Activated CD4-positive, alpha-beta T cell treated with anti-CD3 and anti-CD28 coated beads, Interleukin-2, amount 10 ng/mL, durations not matched to agents 7 days and 5 days (primary cell): ENCODE measurements around the gene MICAL3. TPM values are rescaled to one million over a fixed set of nuclear protein-coding genes. Genes with fewer than 3 reads are reported as not detected.

Experiments used
- CTCF ChIA-PET: fragments of 350-600 bp; sonication (Branson Sonifier 250); formaldehyde crosslinking; loops from one replicate; lab custom pipeline; 2021; ENCODE audit warnings: antibody characterized with exemption; lab: Charles Lee
- POLR2A ChIA-PET: fragments of 350-600 bp; sonication (Branson Sonifier 250); formaldehyde crosslinking; loops from one replicate; lab custom pipeline; 2021; ENCODE audit warnings: antibody characterized with exemption; lab: Charles Lee
- DNase-seq: peaks from one replicate; pipeline ENCODE4 v3.0.0-alpha.2; 2020
- H3K27ac Mint-ChIP-seq: one replicate; pipeline ENCODE4 v1.8.0; 2021; ENCODE audit warnings: mild to moderate bottlenecking, moderate library complexity, mixed read lengths
- H3K27me3 Mint-ChIP-seq: one replicate; pipeline ENCODE4 v1.8.0; 2021; ENCODE audit warnings: mixed read lengths
- H3K36me3 Mint-ChIP-seq: one replicate; pipeline ENCODE4 v1.8.0; 2021; ENCODE audit warnings: low read depth, mixed read lengths
- H3K4me1 Mint-ChIP-seq: one replicate; pipeline ENCODE4 v1.8.0; 2021; ENCODE audit warnings: mixed read lengths
- H3K4me3 Mint-ChIP-seq: one replicate; pipeline ENCODE4 v1.8.0; 2021; ENCODE audit warnings: mild to moderate bottlenecking, moderate library complexity, mixed read lengths
- H3K9me3 Mint-ChIP-seq: one replicate; pipeline ENCODE4 v1.8.0; 2021; ENCODE audit warnings: mixed read lengths
- total RNA-seq, 2 experiments: library from RNA; stranded (reverse); gene quantifications; one replicate each; pipeline ENCODE4 v1.2.3, GENCODE V29; 2021

Gene MICAL3
- total RNA-seq, 2 experiments from 2014 or later, result 19.1 to 21.4 TPM

GRCh38 chr22:17796695-17797094, 227.7 kb downstream of the MICAL3 start:
- CTCF ChIA-PET, result no interaction called here

GRCh38 chr22:17795661-17796548, 228.5 kb downstream of the MICAL3 start:
- Mint-ChIP-seq H3K27ac (no peak overlapping the region), H3K4me1 (peaks cover 7% of the 10 kb centered on the region), H3K4me3 (no peak overlapping the region), H3K9me3 (no peaks in the 10 kb centered on the region), H3K27me3 (peaks cover 4% of the 10 kb centered on the region), H3K36me3 (no peaks in the 10 kb centered on the region)
- POLR2A ChIA-PET, result no interaction called here
- CTCF ChIA-PET, result no interaction called here
- no peak for DNase-seq

More at GRCh38 chr22:17796695-17797094, 227.7 kb downstream of the MICAL3 start:
- H3K36me3 Mint-ChIP-seq, result no peaks in the 10 kb centered on the region
- peaks cover 4% of the 10 kb centered on the region for H3K27me3 Mint-ChIP-seq
- DNase-seq, result no peak
- peaks cover 7% of the 10 kb centered on the region for H3K4me1 Mint-ChIP-seq
- no peak overlapping the region for H3K4me3 Mint-ChIP-seq
- no peak overlapping the region for H3K27ac Mint-ChIP-seq
- POLR2A ChIA-PET, result no interaction called here
- H3K9me3 Mint-ChIP-seq, result no peaks in the 10 kb centered on the region

GRCh38 chr22:17794726-17795542, 229.4 kb downstream of the MICAL3 start:
- Mint-ChIP-seq H3K27me3 (peaks cover 4% of the 10 kb centered on the region), H3K27ac (no peak overlapping the region), H3K9me3 (no peaks in the 10 kb centered on the region), H3K4me3 (no peak overlapping the region), H3K4me1 (peaks cover 7% of the 10 kb centered on the region), H3K36me3 (no peaks in the 10 kb centered on the region)
- POLR2A ChIA-PET, result no interaction called here
- no peak for DNase-seq
- CTCF ChIA-PET, result no interaction called here

GRCh38 chr22:17792854-17793434, 231.4 kb downstream of the MICAL3 start:
- no peak for DNase-seq
- Mint-ChIP-seq H3K36me3 (no peaks in the 10 kb centered on the region), H3K27ac (no peak overlapping the region), H3K9me3 (no peaks in the 10 kb centered on the region), H3K4me3 (no peak overlapping the region), H3K27me3 (peaks cover 4% of the 10 kb centered on the region), H3K4me1 (peaks cover 2% of the 10 kb centered on the region)
- CTCF ChIA-PET, result no interaction called here
- POLR2A ChIA-PET, result no interaction called here

- CTCF ChIA-PET, result no interaction called here
- POLR2A ChIA-PET, result no interaction called here
- no peaks in the 10 kb centered on the region for H3K36me3 Mint-ChIP-seq
- no peaks in the 10 kb centered on the region for H3K9me3 Mint-ChIP-seq
- H3K4me1 Mint-ChIP-seq, result no peaks in the 10 kb centered on the region
- DNase-seq, result no peak
- no peak overlapping the region for H3K27ac Mint-ChIP-seq
- peaks cover 4% of the 10 kb centered on the region for H3K27me3 Mint-ChIP-seq
- H3K4me3 Mint-ChIP-seq, result no peak overlapping the region
Observed at GRCh38 chr22:17792299-17792698, 232.1 kb downstream of the MICAL3 start.

GRCh38 chr22:17791196-17791595, 233.2 kb downstream of the MICAL3 start:
- no peak overlapping the region for H3K27ac Mint-ChIP-seq
- no peaks in the 10 kb centered on the region for H3K4me1 Mint-ChIP-seq
- H3K9me3 Mint-ChIP-seq, result no peaks in the 10 kb centered on the region
- no peaks in the 10 kb centered on the region for H3K36me3 Mint-ChIP-seq
- no peak overlapping the region for H3K4me3 Mint-ChIP-seq
- CTCF ChIA-PET, result no interaction called here
- POLR2A ChIA-PET, result no interaction called here
- peaks cover 4% of the 10 kb centered on the region for H3K27me3 Mint-ChIP-seq
- no peak for DNase-seq

GRCh38 chr22:17789379-17790200, 234.8 kb downstream of the MICAL3 start:
- ChIA-PET POLR2A (no interaction called here), CTCF (interaction anchor here (0.6 to 1.1 kb wide), 3 partner anchors 34 to 189 kb away, joined by 3 read pairs; no protein-coding TSS in a partner anchor)
- peaks cover 3% of the 10 kb centered on the region for H3K27me3 Mint-ChIP-seq
- H3K4me1 Mint-ChIP-seq, result no peaks in the 10 kb centered on the region
- H3K27ac Mint-ChIP-seq, result no peak overlapping the region
- no peaks in the 10 kb centered on the region for H3K36me3 Mint-ChIP-seq
- DNase-seq, result no peak
- H3K4me3 Mint-ChIP-seq, result no peak overlapping the region
- H3K9me3 Mint-ChIP-seq, result no peaks in the 10 kb centered on the region

GRCh38 chr22:17788528-17789378, 235.6 kb downstream of the MICAL3 start:
- Mint-ChIP-seq H3K4me3 (no peak overlapping the region), H3K9me3 (no peaks in the 10 kb centered on the region), H3K36me3 (no peaks in the 10 kb centered on the region), H3K4me1 (no peaks in the 10 kb centered on the region), H3K27me3 (peaks cover 2% of the 10 kb centered on the region), H3K27ac (no peak overlapping the region)
- no peak for DNase-seq
- POLR2A ChIA-PET, result no interaction called here
- CTCF ChIA-PET, result interaction anchor here (0.6 to 1.2 kb wide), 4 partner anchors 34 to 188 kb away, joined by 3 read pairs; no protein-coding TSS in a partner anchor

- DNase-seq, result no peak
- Mint-ChIP-seq H3K27me3 (no peaks in the 10 kb centered on the region), H3K9me3 (no peaks in the 10 kb centered on the region), H3K27ac (no peak overlapping the region), H3K4me1 (no peaks in the 10 kb centered on the region), H3K4me3 (no peak overlapping the region), H3K36me3 (no peaks in the 10 kb centered on the region)
- CTCF ChIA-PET, result interaction anchor here (1.2 kb wide), 1 partner anchor 45 kb away, joined by 3 read pairs; no protein-coding TSS in a partner anchor
- POLR2A ChIA-PET, result no interaction called here
Observed at GRCh38 chr22:17787716-17788330, 236.5 kb downstream of the MICAL3 start.

- H3K9me3 Mint-ChIP-seq, result no peaks in the 10 kb centered on the region
- DNase-seq, result no peak
- CTCF ChIA-PET, result interaction anchor here (1.1 to 4.5 kb wide), 3 partner anchors 10 to 45 kb away, joined by 3 to 37 read pairs (median 10); no protein-coding TSS in a partner anchor
- POLR2A ChIA-PET, result no interaction called here
- H3K36me3 Mint-ChIP-seq, result no peaks in the 10 kb centered on the region
- no peaks in the 10 kb centered on the region for H3K27me3 Mint-ChIP-seq
- no peaks in the 10 kb centered on the region for H3K4me1 Mint-ChIP-seq
- no peak overlapping the region for H3K27ac Mint-ChIP-seq
- H3K4me3 Mint-ChIP-seq, result no peak overlapping the region
Observed at GRCh38 chr22:17787241-17787640, 237.1 kb downstream of the MICAL3 start.
